GM23338 (cell line): ENCODE measurements around the gene SLIT1. TPM values are rescaled to one million over a fixed set of nuclear protein-coding genes. Genes with fewer than 3 reads are reported as not detected.

ENCODE experiments used
- ATAC-seq: fragments of 200-7000 bp; cut with Tn5 transposase; 3 replicates; pipeline ENCODE4 v1.9.1; 2020
- DNase-seq: peaks from one replicate; pipeline ENCODE4 v3.0.0-alpha.2; 2015; ENCODE audit warnings: low spot score
- H2AFZ ChIP-seq: fragments of 200-600 bp; sonication (generic); 2 replicates; pipeline ENCODE4 v1.8.0; 2016; ENCODE audit warnings: antibody characterized with exemption, mild to moderate bottlenecking, moderate library complexity
- H3F3A ChIP-seq: fragments of 200-600 bp; sonication (generic); replicated peaks from 2 replicates; pipeline ENCODE4 v1.8.0; 2017; ENCODE audit warnings: antibody characterized with exemption, mixed run types, low read depth
- H3K27ac ChIP-seq: fragments of 200-600 bp; sonication (generic); 2 replicates; pipeline ENCODE4 v1.6.1; 2016; ENCODE audit warnings: low read depth
- H3K27me3 ChIP-seq: fragments of 200-600 bp; sonication (generic); 2 replicates; pipeline ENCODE4 v1.8.0; 2016; ENCODE audit warnings: mild to moderate bottlenecking, mixed run types, moderate library complexity; ENCODE audit not compliant: insufficient read depth
- H3K36me3 ChIP-seq: fragments of 200-600 bp; sonication (generic); 2 replicates; pipeline ENCODE4 v1.8.0; 2016; ENCODE audit warnings: mild to moderate bottlenecking; ENCODE audit not compliant: insufficient read depth
- H3K4me1 ChIP-seq: fragments of 200-600 bp; sonication (generic); 2 replicates; pipeline ENCODE4 v1.8.0; 2016; ENCODE audit warnings: mild to moderate bottlenecking, moderate library complexity; ENCODE audit not compliant: insufficient read depth
- H3K4me2 ChIP-seq: fragments of 200-600 bp; sonication (generic); 2 replicates; pipeline ENCODE4 v1.7.1; 2017; ENCODE audit warnings: mixed run types
- H3K4me3 ChIP-seq: fragments of 200-600 bp; sonication (generic); 2 replicates; pipeline ENCODE4 v1.6.1; 2016; ENCODE audit warnings: mixed run types
- H3K79me2 ChIP-seq: fragments of 200-600 bp; sonication (generic); replicated peaks from 2 replicates; pipeline ENCODE4 v1.8.0; 2017; ENCODE audit warnings: mild to moderate bottlenecking; ENCODE audit not compliant: insufficient read depth
- H3K9me2 ChIP-seq: fragments of 200-600 bp; sonication (generic); 2 replicates; pipeline ENCODE4 v1.8.0; 2017; ENCODE audit not compliant: insufficient read depth
- H4K20me1 ChIP-seq: fragments of 200-600 bp; sonication (generic); replicated peaks from 2 replicates; pipeline ENCODE4 v1.8.0; 2017; ENCODE audit warnings: mild to moderate bottlenecking; ENCODE audit not compliant: insufficient read depth
- H3K27ac Mint-ChIP-seq: 2 replicates; pipeline ENCODE4 v1.8.0; 2020; ENCODE audit warnings: inconsistent platforms, mild to moderate bottlenecking, moderate library complexity, mixed read lengths
- H3K27me3 Mint-ChIP-seq: 3 replicates; pipeline ENCODE4 v1.8.0; 2022; ENCODE audit warnings: low read depth, mild to moderate bottlenecking, moderate library complexity, mixed read lengths, inconsistent platforms; ENCODE audit not compliant: insufficient read depth, poor library complexity
- H3K36me3 Mint-ChIP-seq: 3 replicates; pipeline ENCODE4 v1.8.0; 2021; ENCODE audit warnings: low read depth, mild to moderate bottlenecking, inconsistent platforms, moderate library complexity, mixed read lengths
- H3K4me1 Mint-ChIP-seq: 3 replicates; pipeline ENCODE4 v1.8.0; 2020; ENCODE audit warnings: mild to moderate bottlenecking, inconsistent platforms, mixed read lengths
- H3K4me3 Mint-ChIP-seq: 3 replicates; pipeline ENCODE4 v1.8.0; 2021; ENCODE audit warnings: moderate library complexity, mild to moderate bottlenecking, inconsistent platforms, mixed read lengths
- H3K9me3 Mint-ChIP-seq: 3 replicates; pipeline ENCODE4 v1.8.0; 2020; ENCODE audit warnings: moderate library complexity, mild to moderate bottlenecking, inconsistent platforms, mixed read lengths
- CREB1 ChIP-seq: fragments of 250-450 bp; sonication (Bioruptor Pico); IDR thresholded peaks from 2 replicates; pipeline ENCODE4 v1.5.0; 2020; ENCODE audit warnings: low read depth, mild to moderate bottlenecking, moderate library complexity
- EZH2 ChIP-seq: fragments of 200-600 bp; sonication (generic); IDR thresholded peaks from one replicate; pipeline ENCODE4 v1.8.0; 2017; ENCODE audit warnings: antibody characterized with exemption, mild to moderate bottlenecking, low read depth; ENCODE audit not compliant: unreplicated experiment
- NANOG ChIP-seq: IDR thresholded peaks from 2 replicates; pipeline ENCODE4 v1.6.1; 2016; ENCODE audit warnings: antibody characterized with exemption, borderline replicate concordance
- REST ChIP-seq: IDR thresholded peaks from one replicate; pipeline ENCODE4 v1.6.1; 2018; ENCODE audit warnings: antibody characterized with exemption; ENCODE audit not compliant: unreplicated experiment
- STAT1 ChIP-seq: IDR thresholded peaks from one replicate; pipeline ENCODE4 v1.6.1; 2016; ENCODE audit warnings: antibody characterized with exemption; ENCODE audit not compliant: unreplicated experiment
- ZNF114 ChIP-seq: fragments of 250-450 bp; sonication (Bioruptor Pico); IDR thresholded peaks from 2 replicates; pipeline ENCODE4 v1.5.0; 2020; ENCODE audit warnings: mild to moderate bottlenecking, moderate library complexity
- ZNF331 ChIP-seq: fragments of 250-450 bp; sonication (Bioruptor Pico); IDR thresholded peaks from 2 replicates; pipeline ENCODE4 v1.5.0; 2020; ENCODE audit warnings: low read depth, mild to moderate bottlenecking, moderate library complexity
- ZNF462 ChIP-seq: fragments of 250-450 bp; sonication (Bioruptor Pico); IDR thresholded peaks from 2 replicates; pipeline ENCODE4 v1.5.0; 2020; ENCODE audit warnings: mild to moderate bottlenecking, moderate library complexity
- polyA plus RNA-seq: library from polyadenylated mRNA; unstranded; fragments of >200 nt; fragmentation: Nextera tagmentation; extraction: Ambion mirVana; gene quantifications from 2 replicates; pipeline ENCODE4 v1.2.1, GENCODE V29; 2016
- total RNA-seq: library from RNA; depleted of rRNA; stranded (reverse); fragments of >200 nt; shearing (Covaris generic); gene quantifications from 2 replicates; pipeline ENCODE4 v1.2.3, GENCODE V29; 2014
- TF ChIP-seq, protein P1 (sequence below), 2 experiments: fragments of 200-600 bp in 1 of 2; sonication (generic) in 1 of 2; conservative IDR thresholded peaks; 2 replicates each; pipeline versions ENCODE4 v1.5.1 to v1.6.1; 2016 to 2017; ENCODE audit warnings: antibody characterized with exemption in 2 of 2, low read depth in 2 of 2, mild to moderate bottlenecking in 2 of 2, moderate library complexity in 1 of 2

SLIT1 gene
- total and polyA plus RNA-seq, 2 experiments from 2014 or later = 0.76 to 1.7 TPM

DNA sequence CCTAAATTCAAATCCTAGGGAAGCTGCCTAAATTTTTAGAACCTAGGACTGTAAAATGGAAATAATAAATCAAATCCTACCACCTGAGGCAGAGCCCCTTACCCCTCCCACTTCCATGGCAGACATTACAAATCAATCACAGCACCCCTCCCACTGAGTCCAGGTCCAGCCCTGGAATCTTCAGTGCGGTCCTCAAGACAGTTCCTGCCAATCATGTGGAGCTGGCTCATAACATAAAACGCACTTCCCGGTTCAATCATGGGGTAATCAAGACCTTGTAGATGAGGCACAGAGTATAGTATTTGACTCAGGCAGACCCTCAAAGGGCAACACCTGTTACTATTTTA lies 157.0 kb downstream of the SLIT1 start (continued):
- no peak for TF ChIP-seq REST

GRCh38 chr10:97028126-97028831 lies 157.5 kb downstream of the SLIT1 start:
- H3K4me3 Mint-ChIP-seq = no peak overlapping the region
- H3K4me1 Mint-ChIP-seq = peaks cover 26% of the 10 kb centered on the region
- TF ChIP-seq ZNF331 (CRISPR knock-in tag) = no peak
- TF ChIP-seq ZNF114 = no peak
- no peak for TF ChIP-seq REST
- TF ChIP-seq ZNF462 (CRISPR knock-in tag) = no peak
- TF ChIP-seq, protein P1, sequence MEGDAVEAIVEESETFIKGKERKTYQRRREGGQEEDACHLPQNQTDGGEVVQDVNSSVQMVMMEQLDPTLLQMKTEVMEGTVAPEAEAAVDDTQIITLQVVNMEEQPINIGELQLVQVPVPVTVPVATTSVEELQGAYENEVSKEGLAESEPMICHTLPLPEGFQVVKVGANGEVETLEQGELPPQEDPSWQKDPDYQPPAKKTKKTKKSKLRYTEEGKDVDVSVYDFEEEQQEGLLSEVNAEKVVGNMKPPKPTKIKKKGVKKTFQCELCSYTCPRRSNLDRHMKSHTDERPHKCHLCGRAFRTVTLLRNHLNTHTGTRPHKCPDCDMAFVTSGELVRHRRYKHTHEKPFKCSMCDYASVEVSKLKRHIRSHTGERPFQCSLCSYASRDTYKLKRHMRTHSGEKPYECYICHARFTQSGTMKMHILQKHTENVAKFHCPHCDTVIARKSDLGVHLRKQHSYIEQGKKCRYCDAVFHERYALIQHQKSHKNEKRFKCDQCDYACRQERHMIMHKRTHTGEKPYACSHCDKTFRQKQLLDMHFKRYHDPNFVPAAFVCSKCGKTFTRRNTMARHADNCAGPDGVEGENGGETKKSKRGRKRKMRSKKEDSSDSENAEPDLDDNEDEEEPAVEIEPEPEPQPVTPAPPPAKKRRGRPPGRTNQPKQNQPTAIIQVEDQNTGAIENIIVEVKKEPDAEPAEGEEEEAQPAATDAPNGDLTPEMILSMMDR (conservative IDR thresholded peaks at IDR 0.05; ENCODE audit: low read depth in 2 of 2) = no peak
- no peak for TF ChIP-seq STAT1
- no peak for TF ChIP-seq EZH2
- no peak for TF ChIP-seq CREB1
- TF ChIP-seq NANOG = no peak

More at GRCh38 chr10:97028126-97028831, 157.5 kb downstream of the SLIT1 start:
- no peak for ATAC-seq
- no peaks in the 10 kb centered on the region for H3K79me2 ChIP-seq
- H3F3A ChIP-seq = no peaks in the 10 kb centered on the region
- no peaks in the 10 kb centered on the region for H3K36me3 ChIP-seq
- H2AFZ ChIP-seq = no peak overlapping the region
- H3K27ac ChIP-seq = no peak overlapping the region
- H3K27me3 Mint-ChIP-seq = peaks cover 14% of the 10 kb centered on the region
- H4K20me1 ChIP-seq = no peaks in the 10 kb centered on the region
- H3K9me3 Mint-ChIP-seq = no peaks in the 10 kb centered on the region
- H3K9me2 ChIP-seq = no peaks in the 10 kb centered on the region
- H3K4me2 ChIP-seq = no peak overlapping the region
- no peak overlapping the region for H3K27ac Mint-ChIP-seq
- H3K4me3 ChIP-seq = no peak overlapping the region
- DNase-seq = no peak
- H3K27me3 ChIP-seq = no peaks in the 10 kb centered on the region
- peaks cover 11% of the 10 kb centered on the region for H3K4me1 ChIP-seq
- H3K36me3 Mint-ChIP-seq = no peaks in the 10 kb centered on the region
